GM12864 (cell line): ENCODE results near the gene LSS.
A peak's percentile ranks its signal among the peaks of the same experiment; 100 is the strongest.
"Not testable (repeated sequence)": the region's sequence is repeated elsewhere in the genome, so short reads cannot be mapped to it uniquely, and the experiment has no call there.

ENCODE experiments used
- DNase-seq: peaks from one replicate; pipeline ENCODE4 v3.0.0-alpha.2; 2011; ENCODE audit warnings: low read depth
- H3K4me3 ChIP-seq: 2 replicates; pipeline ENCODE4 v1.5.1; 2011; ENCODE audit warnings: mild to moderate bottlenecking, low read depth, low read length, control low read depth
- CTCF ChIP-seq: IDR thresholded peaks from 2 replicates; pipeline ENCODE4 v1.5.1; 2011; ENCODE audit warnings: low read depth, mild to moderate bottlenecking, moderate library complexity, low read length, control low read depth, inconsistent platforms; ENCODE audit errors: missing control alignments

Gene LSS

GRCh38 chr21:46150073-46150472 is 78.5 kb downstream of the LSS start:
- H3K4me3 ChIP-seq, result no peak overlapping the region
- TF ChIP-seq CTCF, result no peak
- DNase-seq, result no peak

GRCh38 chr21:46149205-46149901 is 79.2 kb downstream of the LSS start:
- no peak overlapping the region for H3K4me3 ChIP-seq
- DNase-seq, result no peak
- no peak for TF ChIP-seq CTCF

DNA sequence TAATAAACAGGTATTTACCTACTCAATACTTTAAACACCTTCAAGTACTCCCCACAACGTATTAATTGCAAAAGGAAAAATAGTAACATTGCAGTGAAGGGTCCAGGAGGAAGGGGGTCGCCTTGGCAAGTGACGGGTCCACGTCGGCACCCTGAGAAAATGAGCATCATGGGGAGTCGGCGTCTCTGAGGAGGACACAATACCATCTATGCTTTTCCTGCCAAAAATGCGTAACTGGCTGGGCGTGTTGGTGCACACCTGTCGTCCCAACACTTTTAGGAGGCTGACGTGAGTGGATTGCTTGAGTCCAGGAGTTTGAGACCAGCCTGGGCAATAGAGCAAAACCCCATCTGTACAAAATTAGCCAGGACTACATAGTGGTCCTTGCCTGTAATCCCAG is 80.5 kb downstream of the LSS start:
- no peak overlapping the region for H3K4me3 ChIP-seq
- no peak for TF ChIP-seq CTCF
- DNase-seq, result no peak

- H3K4me3 ChIP-seq, DNase-seq: not testable (repeated sequence)
- peak; percentile 56 for TF ChIP-seq CTCF
These were observed 81.1 kb downstream of the LSS start for GRCh38 chr21:46147429-46147828.

DNA sequence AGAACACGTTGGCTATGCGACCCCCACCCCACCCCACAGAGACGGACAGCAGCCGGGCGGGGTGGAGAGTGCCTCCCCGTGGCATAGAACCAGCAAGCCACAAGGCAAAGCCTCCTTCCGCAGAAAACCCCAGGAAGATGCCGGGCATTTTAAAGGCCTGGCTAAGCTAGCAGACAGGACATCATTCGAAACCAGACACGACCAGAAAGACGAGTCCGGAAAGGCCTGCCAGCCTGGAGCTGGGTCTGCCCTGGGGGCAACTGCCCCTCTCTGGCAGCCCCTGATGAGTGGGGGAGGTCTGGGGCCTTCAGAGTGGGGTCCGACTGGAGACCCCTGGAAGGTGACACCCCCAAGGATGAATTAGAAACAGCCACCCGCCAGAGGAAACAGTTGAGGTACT is 81.7 kb downstream of the LSS start:
- H3K4me3 ChIP-seq, result no peak overlapping the region
- DNase-seq, result no peak
- TF ChIP-seq CTCF, result no peak

DNA sequence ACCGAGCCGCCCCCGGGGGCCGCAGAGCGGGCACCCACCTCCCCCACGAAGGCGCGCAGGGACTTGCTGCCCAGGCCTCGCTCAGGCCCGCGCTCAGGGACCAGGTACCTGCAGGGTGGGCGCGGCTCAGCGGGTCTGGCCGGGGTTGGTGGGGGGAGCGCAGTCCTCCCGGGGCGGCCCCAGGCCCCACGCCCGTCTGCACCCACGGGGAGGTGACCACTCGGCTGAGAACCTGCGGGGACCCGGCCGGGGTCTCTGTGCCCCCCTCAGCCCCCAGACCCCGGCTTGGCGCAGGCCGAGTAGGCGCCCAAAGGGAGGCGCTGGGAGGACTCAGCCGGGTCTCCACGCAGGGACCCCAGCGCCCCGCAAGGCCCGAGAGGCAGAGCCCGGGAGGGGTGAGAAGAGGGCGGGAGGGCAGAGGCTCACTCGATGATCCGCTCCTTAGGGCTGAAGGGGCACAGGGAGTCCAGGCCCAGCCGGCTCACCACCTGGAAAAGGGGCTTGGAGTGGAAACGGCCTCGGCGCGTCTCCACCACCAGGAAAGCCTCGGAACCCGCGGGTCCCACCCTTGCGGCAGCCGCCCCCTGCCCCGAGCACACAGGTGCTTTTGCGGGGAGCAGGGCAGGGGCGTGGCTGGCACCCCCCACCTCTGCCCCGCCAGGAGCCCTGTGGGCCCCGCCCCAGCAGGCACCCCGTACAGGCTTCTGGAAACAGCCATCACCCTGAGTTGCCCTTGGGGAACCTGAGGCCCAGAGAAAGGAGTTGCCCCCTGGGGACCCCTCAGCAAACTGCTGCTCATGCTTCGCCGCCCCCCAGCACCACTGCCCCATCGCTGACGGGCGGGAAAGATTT is 82.5 kb downstream of the LSS start:
- no peak overlapping the region for H3K4me3 ChIP-seq
- DNase-seq, result no peak
- TF ChIP-seq CTCF, result no peak
